Midbrain (tissue), 1 donor: Measurements from ENCODE around the gene RPS2.

Experiments
- DNase-seq: peaks from one replicate; lab custom pipeline; 2025; lab: John Stamatoyannopoulos, UW

RPS2 gene

DNA sequence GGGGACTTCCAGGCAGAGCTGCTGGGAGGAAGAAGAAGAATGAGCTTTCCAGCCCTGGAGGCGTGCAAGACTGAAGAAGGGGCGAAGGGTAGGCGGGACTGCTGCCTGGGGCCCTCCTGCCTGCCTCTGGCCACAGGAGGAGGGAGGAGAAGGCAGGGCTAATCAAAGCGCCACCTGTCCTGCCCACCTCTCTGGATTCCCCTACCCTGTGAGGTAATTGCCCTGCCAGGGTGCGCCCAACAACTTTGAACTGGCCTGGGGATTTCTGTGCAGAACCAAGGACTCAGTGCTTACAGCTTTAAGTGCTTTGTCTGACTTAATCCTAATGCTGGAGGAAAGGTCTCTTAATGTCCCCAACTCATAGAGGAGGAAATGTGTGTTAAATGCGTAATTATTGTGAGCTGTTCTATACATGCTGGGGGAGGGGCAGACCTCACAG lies 16.8 kb upstream of the RPS2 start, which contains the start of gene NOXO1:
TSS of gene NOXO1 (minus strand) at position 72 of the 439 bp plus-strand sequence. CDS start 290 bp downstream, outside the sequence.
- DNase-seq, result no peak

DNA sequence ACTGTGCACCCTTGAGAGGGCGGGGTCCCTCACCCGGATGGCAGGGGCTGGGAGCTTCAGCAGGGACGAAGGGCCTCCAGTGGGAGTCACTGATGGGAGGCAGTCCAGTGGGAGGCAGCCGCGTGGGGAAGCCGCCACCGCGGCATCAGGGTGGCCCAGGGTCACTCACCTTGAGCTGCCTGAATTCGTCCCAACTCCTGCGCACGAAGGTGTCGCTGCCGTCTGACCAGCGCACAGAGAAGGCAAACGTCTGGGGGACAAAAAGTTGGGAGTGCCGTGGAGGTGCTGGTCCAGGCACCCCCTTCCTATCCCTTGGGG lies 16.1 kb upstream of the RPS2 start:
- DNase-seq, result no peak

DNA sequence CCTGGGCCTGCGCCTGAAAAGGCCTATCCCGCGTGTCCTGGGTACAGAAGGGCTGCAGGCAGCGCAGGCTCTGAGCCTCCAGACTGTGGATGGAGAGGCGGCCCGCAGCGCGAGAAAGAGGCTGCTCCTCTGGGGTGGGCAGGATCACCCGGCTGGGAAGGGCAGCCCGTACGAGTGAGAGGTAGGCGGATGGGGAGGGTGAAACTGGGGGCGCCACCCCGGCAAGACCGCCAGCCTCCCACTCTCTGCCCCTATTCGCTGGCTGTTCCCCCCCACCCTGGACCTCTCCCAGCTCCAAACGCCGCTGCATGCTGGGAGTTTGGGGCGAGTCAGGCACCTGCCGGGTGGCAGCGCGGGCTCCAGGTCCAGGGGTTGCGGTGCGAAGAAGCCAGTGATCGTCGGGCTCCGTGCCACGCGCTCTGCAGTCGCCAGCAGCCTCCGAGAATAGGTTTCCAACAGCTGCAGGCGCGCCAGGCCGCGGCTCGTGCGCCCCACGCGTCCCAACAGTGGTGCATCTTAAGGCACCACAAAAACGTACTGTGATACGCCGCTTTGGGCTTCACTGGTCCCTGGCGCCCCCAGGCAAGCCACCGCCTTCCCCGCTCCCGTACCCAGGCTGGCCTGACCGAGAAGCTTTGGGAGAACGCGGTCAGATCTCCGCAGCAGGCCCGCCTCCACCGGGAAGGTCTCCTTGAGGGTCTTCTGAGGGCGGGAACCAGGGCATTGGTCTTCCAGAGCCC lies 15.6 kb upstream of the RPS2 start:
- DNase-seq, result no peak

DNA sequence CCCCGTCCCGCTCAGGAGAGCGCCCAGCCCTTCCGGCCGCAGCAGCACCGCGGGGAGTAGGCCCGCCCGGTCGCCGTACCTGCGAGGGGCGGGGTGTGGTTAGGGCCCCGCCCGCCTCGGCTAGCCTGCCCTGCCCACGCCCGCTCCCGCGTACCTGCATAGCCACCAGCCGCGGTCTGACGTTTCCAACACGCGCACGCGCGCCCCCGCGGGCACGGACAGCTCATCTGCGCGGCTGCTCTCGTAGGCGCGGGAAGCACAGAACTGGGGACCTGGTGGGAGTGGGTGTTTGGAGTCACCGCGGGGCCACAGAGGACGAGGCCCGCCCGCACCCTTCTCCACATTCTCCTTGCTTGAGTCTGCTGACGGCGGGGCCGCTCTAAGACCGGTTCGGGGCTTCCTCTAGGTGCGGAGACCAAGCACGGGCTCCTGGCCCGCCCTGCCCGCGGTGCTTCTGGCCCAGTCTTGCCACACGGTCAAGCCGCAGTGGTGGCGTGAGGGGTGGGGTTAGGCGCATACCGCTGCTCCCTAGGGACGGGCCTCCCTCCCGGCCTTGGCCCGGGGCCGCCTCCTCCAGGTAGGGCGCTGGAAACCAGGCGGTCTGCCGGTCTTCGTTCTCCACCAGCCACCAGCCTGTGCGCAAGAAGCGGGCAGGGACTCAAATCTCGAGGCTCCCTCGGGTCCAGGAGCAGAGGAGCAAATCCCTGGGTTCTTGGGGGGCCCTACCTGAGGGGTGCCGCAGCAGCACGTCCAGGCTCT lies 14.8 kb upstream of the RPS2 start:
- DNase-seq, result no peak

DNA sequence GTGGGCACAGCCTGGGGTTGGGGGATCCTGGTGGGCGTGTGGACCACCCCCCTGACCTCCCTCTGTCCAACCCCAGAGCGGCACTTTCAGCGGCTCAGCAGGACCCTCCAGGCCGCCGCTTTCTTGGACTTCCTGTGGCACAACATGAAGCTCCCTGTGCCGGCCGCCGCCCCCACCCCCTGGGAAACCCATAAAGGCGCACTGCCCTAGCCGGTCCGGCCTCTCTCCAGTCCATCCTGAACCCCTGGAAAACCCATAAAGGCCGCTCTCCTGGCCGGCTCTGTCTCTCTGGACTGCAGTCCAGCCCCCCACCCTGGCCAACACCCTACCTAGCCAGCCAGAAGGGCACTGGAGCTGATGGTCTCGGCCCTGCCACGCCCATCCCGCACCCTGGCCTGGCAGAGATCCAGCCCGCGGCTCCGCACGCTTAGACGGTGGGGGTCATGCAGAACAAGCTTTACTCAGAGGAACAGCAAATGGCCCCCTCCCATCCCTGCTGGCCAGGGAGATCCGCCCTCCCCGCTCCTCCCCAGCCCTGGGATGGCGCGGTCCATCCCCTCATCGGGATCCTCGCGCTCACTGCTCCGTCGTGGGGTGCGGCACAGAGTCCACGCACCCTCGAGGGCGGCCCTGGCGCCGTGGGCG lies 14.0 kb upstream of the RPS2 start:
- DNase-seq, result no peak

DNA sequence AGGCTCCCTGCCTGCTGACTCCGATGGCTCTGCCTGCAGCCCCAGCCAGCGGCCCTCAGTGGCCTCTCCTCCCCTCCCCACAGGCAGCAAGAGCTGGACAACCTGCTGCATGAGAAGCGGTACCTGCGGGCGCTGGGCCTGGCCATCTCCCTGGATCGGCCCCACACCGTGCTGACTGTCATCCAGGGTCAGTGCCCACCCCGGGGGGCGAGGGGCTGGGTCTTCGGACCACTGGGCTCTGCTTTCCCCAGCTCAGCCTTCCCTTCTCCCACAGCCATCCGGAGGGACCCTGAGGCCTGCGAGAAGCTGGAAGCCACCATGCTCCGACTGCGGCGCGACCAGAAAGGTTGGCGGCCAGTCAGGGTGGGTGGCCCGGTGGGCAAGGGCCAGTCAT lies 13.2 kb upstream of the RPS2 start:
- no peak for DNase-seq

DNA sequence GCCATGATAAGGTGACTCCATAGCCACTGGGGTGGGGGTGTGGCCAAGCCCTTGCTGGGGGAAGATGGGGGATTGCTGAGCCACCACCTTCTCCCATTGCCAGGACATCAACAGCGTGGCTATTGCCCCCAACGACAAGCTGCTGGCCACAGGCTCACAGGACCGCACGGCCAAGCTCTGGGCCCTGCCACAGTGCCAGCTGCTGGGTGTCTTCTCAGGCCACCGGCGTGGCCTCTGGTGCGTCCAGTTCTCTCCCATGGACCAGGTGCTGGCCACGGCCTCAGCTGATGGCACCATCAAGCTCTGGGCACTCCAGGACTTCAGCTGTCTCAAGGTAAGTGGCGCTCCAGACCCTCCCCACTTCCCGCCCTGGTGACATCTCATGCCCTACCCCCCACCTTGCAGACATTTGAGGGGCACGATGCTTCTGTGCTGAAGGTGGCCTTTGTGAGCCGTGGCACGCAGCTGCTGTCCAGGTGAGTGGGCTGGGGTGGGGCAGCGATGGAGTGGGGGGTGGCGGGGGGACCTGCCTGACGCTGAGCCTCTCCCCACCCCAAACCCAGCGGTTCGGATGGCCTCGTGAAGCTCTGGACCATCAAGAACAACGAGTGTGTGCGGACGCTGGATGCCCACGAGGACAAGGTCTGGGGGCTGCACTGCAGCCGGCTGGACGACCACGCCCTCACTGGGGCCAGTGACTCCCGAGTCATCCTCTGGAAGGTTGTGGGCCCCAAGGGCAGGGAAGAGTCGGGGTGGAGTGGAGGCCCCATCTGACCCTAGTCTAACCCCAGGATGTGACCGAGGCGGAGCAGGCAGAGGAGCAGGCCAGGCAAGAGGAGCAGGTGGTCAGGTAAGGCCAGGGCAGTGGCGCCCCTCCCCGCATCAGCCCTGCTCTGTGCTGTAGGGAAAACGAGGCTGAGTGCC lies 12.6 kb upstream of the RPS2 start:
- no peak for DNase-seq

DNA sequence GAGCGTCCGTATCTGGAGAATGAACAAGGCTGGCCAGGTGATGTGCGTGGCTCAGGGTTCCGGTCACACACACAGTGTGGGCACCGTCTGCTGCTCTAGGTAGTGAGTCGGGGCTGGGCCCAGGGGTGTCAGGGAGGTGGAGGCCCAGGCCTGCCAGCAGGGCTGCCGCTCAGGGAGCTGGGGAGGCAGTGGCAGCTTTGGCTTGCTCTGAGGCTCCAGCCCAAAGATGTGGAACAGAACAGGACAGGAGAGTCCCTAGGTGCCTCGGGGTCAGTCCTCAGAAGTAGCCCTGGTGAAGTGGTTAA lies 11.5 kb upstream of the RPS2 start:
- no peak for DNase-seq

DNA sequence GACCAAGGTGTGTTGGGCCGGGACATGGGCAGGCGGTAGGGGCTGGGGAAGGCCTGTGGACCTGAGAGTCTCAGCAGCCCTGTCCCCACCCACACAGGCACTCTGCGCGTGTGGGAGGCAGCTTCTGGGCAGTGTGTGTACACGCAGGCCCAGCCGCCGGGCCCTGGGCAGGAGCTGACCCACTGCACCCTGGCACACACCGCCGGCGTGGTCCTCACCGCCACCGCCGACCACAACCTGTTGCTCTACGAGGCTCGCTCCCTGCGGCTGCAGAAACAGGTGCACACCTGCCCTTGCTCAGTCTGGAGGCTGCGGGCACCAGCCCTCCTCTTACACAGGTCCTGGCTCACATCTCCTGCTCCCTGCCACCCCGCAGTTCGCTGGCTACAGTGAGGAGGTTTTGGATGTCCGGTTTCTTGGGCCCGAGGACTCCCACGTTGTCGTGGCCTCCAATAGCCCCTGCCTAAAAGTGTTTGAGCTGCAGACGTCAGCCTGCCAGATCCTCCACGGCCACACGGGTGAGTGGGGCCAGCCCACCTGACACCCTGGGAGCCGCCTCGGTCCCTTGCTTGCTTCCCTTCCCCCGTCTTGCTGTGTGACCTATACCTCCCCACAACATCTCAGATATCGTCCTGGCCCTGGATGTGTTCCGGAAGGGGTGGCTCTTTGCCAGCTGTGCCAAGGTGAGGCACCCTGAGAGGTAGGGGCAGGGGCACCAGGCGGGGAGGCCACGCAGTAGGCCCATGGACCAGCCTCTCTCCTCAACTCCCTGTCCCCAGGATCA lies 11.0 kb upstream of the RPS2 start:
- no peak for DNase-seq

DNA sequence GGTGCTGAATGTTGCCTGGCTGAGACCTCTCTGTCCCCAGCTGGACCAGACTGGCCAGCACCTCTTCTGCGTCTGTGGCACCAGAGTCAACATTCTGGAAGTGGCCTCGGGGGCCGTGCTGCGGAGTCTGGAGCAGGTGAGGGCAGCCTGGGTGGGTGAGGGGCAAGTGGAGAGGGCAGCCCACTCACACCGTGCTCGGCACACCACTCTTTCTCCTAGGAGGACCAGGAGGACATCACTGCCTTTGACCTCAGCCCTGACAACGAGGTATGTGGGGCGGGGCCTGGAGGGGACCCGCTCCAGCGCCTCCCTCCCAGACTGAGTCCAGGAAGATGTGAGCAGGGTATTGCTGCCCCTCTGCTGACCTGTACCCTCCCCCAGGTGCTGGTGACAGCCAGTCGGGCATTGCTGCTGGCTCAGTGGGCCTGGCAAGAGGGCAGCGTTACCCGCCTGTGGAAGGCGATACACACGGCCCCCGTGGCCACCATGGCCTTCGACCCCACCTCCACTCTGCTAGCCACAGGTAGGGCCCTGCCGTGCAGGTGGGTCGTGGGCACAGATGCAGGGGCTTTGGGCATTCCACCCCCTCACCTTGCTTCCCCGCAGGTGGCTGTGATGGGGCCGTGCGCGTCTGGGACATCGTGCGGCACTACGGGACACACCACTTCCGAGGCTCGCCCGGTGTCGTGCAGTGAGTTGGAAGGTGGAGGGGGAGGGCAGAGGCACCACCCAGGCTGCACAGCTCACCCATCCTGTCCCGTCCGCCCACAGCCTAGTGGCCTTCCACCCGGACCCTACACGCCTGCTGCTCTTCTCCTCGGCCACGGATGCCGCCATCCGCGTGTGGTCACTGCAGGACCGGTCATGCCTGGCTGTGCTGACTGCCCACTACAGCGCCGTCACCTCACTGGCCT lies 9.8 kb upstream of the RPS2 start:
- DNase-seq, result no peak

DNA sequence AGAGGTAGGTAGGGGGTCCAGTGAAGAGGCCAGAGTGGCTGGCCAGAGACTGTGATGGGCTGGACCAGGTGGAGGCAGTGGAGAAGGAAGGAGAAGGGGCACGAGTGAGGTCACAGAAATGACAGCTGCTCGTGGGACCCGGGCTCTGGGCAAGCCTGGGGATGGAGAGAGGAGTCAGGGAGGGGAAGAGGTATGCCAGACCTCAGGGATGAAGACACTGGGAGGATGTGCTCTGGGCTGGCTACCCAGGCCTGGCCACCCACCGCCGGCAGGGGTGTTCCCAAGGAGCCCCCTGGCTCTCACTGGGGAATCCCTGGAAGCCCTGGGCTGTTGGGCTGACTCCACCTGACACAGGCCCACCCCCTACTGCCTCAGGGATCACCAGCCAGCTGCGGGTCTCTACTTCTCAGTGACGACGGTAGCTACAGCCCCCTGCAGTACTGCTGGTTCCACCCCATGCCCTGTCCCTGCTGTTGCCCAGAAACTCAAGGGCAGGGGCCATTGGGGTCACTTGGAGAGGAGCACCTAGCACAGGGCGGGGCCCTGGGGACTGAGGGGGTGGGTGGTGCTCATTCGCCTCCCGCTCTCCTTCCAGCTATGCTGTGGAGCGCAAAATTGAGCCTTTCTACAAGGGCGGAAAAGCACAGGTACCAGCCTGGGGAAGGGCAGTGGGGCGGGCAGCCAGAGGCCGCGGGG lies 9.0 kb upstream of the RPS2 start:
- DNase-seq, result no peak

DNA sequence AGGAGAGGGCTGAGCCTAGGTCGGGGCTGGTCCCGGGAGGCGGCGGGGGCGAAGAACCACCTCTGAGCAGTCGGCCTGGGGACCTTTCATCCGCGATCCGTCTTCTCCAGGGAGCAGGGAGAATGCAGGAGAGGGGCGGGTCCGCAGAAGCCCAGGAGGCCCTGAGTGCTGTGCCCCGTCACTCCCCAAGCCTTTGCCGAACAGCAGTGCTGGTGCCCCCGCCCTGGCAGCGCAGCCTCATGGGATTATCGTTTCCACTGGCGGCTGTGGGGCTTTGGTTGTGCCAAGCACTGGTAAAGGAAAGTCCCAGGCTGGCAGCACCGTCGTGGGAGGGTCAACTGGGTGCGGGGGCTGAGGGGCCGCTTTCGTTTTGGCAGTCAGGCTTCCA lies 7.9 kb upstream of the RPS2 start:
- no peak for DNase-seq

DNA sequence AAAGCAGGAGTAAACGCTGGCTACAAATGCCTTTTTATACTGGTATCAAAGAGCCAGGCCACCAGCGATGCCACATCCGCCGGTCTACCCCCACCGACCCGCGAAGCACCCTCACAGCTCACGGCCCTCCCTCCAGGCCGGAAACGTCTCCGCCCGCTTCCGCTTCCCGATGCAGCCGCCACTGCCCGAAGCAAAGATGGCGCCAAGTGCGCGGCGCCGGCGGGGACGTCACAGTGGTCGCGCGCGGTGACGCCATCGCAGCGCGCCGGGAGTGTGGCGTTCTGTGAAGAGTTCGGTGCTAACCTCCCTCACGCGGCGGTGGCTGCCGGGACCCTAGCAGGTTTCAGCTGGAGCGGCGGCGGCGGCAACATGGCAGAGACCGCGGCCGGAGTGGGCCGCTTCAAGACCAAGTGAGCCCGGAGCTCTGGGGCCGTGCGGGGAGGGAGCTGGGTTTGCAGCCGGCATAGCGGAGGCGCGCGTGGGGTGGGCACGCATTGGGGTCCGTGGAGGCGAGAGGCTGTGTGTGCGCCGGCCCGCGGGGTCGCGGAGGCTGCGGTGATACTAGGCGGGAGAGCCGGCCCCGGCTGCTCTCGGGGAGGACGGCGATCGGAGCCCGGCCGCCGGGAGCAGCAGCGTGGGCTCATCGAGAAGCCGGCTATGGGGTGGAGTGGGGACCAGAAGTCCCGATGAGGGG lies 7.3 kb upstream of the RPS2 start, which contains the start of gene TBL3:
TSS of gene TBL3 (plus strand) at position 258 of the 694 bp plus-strand sequence. CDS start at position 370, 112 bp downstream.
- peak; percentile 95 for DNase-seq

DNA sequence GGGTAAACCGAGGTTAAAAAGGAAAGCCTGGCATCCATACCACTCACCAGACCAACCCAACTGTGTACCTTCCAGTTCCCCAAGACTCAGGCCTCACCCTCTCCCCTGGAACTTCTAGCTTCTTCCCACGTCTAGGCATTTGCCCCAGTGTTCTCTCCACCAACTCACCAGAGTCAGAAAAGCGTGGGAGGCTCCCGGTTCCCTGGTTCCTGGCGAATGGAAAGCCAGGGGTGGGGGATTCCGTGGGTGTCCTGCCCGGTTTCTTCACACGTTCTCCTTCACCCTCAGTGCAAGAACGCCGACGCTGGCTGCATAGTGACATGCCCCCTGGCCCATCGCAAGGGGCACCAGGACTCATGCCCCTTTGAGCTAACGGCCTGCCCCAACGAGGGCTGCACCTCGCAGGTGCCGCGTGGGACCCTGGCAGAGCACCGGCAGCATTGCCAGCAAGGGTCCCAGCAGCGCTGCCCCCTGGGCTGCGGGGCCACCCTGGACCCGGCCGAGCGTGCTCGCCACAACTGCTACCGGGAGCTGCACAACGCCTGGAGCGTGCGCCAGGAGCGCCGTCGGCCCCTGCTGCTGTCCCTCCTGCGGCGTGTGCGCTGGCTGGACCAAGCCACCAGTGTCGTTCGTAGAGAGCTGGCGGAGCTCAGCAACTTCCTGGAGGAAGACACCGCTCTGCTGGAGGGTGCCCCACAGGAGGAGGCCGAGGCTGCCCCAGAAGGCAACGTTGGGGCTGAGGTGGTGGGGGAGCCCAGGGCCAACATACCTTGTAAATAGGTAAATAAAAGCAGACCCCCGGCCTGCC lies 3.7 kb upstream of the RPS2 start:
- no peak for DNase-seq

DNA sequence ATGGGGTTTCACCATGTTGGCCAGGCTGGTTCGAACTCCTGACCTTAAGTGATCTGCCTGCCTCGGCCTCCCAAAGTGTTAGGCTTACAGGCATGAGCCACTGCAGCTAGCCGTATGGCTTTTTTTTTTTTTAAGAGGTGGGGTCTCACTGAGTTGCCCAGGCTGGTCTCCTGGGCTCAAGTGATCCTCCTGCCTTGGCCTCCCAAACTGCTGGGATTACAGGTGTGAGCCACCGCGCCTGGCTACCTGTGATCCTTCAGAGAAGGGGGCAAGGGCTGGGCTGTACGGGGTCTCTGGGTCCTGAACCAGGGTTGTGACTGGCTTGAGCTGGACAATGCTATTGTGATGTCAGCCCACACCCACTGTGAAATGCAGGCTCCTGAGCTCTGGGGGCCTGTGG lies 1.8 kb upstream of the RPS2 start, which contains the start of gene RNF151:
TSS of gene RNF151 (plus strand) at position 397 of the 400 bp plus-strand sequence. CDS start 26 bp downstream, outside the sequence.
- DNase-seq, result no peak

DNA sequence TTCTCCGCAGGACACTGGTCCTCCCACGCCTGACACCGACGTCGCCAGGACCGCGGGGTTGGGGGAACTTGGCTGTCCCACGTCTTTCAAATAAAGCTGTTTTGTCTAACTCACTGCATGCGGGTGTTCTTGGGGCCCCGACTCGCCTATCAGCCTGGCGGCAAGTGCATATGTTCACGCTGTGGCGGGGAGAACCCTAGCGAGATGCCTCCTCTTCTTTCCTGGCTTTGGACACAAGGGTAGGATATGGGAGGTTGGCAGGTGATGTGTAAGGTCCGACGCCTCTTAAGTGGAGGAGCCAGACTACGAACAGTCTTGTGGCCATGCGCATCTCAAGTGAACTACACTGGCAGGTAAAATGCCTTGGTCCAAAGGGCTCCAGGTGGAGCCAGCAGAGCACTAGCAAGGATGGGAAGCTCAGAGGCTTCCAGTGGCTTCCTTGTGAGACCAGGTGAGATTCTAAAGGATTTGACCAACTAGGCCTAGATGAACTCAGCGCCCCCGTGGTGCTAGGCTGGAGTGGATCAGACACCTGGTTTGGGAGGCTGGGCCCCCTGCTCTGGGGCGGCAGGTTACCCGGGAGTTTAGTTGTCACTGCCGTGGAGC lies 873 bp upstream of the RPS2 start:
- no peak for DNase-seq

DNA sequence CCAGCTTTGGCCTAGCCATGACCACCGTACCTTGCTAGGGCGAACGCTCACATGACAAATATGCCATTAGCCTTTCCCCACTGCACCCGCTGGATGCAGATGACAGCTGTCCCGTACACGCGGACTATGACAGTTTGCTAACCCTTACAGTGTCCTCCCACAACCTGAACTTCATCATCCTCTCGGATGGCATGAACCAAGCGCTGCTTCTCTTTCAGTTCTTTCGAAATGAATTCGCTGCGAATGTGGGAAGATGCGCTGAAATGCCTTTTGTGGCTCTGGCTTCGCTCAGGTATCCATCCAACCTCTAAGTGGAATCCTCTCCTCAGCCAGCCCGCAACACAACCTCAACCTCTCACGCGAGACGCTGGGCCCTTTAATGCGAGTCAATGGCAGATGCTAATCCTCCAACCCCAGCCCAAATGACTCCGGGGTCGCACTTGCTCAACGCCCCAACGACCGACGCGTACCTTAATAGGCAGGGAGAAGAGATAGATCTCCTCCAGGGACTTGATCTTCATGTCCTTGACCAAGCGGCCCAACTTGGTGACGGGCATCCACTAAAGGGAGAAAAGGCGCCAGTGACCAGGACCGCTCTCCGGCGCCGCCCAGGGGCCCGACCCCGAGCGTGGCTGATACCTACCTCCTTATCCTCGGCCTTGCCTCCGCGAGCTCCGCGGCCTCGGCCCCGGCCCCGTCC lies 670 bp downstream of the RPS2 start:
- no peak for DNase-seq
